Lower leg skin (tissue), 3 donors: Measurements from ENCODE around the gene PIM2.

Source experiments
- POLR2A ChIP-seq, 2 donors: fragments of 450-650 bp; IDR thresholded peaks; one replicate each; pipeline ENCODE4 v1.6.1; 2016 to 2017; ENCODE audit warnings: antibody characterized with exemption in 2 of 2, mild to moderate bottlenecking in 1 of 2, moderate library complexity in 1 of 2
- TF ChIP-seq, protein P1 (sequence below), 3 donors: fragments of 450-650 bp; IDR thresholded peaks; one replicate each; pipeline ENCODE4 v1.5.1; 2016; ENCODE audit warnings: antibody characterized with exemption in 3 of 3, mild to moderate bottlenecking in 3 of 3, moderate library complexity in 2 of 3

DNA sequence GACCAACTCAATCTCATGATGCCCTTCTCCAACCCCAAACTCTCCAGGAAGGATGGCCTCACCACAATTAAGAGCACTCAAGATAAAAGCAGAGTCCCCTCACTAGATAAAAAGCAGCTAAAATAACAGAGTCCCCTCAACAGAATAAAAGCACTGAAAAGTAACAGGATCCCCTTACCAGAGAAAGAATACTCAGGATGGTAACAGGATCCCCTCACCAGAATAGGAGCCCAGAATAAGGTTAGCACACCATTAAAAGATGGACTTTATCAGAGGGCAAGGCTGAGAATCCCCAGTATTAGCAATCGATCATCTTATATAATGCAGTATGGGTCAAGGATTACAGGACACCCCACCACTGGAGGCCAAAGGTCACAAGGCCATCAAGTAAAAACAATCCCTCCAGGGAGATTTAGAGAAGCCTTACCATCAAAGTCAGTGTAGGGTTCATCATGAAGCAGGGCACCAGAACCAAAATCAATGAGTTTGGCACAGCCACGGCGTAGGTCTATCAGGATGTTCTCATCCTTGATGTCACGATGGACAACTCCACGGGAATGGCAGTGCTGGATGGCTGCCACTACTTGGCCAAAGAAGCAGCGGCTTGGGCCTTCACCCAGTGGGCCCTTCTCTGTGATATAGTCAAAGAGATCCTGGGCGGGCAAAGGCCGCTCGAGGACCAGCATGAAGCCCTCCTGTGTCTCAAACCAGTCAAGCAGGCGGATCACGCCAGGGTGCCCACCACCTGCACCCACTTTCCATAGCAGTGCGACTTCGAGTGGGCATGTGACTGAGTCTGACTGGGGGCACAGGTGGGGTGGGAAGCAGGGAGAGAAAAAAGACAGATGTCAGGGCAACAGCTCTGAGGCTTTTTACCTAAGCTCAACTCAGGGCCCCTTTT is 4.0 kb downstream of the PIM2 start:
- TF ChIP-seq, protein P1, sequence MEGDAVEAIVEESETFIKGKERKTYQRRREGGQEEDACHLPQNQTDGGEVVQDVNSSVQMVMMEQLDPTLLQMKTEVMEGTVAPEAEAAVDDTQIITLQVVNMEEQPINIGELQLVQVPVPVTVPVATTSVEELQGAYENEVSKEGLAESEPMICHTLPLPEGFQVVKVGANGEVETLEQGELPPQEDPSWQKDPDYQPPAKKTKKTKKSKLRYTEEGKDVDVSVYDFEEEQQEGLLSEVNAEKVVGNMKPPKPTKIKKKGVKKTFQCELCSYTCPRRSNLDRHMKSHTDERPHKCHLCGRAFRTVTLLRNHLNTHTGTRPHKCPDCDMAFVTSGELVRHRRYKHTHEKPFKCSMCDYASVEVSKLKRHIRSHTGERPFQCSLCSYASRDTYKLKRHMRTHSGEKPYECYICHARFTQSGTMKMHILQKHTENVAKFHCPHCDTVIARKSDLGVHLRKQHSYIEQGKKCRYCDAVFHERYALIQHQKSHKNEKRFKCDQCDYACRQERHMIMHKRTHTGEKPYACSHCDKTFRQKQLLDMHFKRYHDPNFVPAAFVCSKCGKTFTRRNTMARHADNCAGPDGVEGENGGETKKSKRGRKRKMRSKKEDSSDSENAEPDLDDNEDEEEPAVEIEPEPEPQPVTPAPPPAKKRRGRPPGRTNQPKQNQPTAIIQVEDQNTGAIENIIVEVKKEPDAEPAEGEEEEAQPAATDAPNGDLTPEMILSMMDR (IDR thresholded peaks at IDR 0.05): no peak
- TF ChIP-seq POLR2A (IDR thresholded peaks at IDR 0.05): no peak
